ENCODE results near the gene MEGF8. TPM values are rescaled to one million over a fixed set of nuclear protein-coding genes. Genes with fewer than 3 reads are reported as not detected.

MEGF8 gene
- polyA plus RNA-seq, 3 donors: 6.8 to 30.4 (median 20.3) TPM

- no peak overlapping the region for H3K27ac ChIP-seq (ENCODE audit: low read depth, low read length)
Observed at GRCh38 chr19:42366673-42367072, 41.2 kb downstream of the MEGF8 start.

GRCh38 chr19:42367929-42368328 is 42.5 kb downstream of the MEGF8 start:
- H3K27ac ChIP-seq (ENCODE audit: low read depth, low read length): no peak overlapping the region
- 93 to 98% (median 94%) methylated on average over 4 of the region's 4 CpGs for WGBS, 3 donors

More at GRCh38 chr19:42366673-42367072, 41.2 kb downstream of the MEGF8 start:
- 76 to 79% (median 78%) methylated on average over 1 of the region's 1 CpG for WGBS, 3 donors

- WGBS, 3 donors: 94 to 97% (median 95%) methylated on average over 11 of the region's 11 CpGs
- no peak overlapping the region for H3K27ac ChIP-seq (ENCODE audit: low read depth, low read length)
Observed at GRCh38 chr19:42368360-42368759, 42.9 kb downstream of the MEGF8 start.

GRCh38 chr19:42368765-42369164 is 43.3 kb downstream of the MEGF8 start:
- whole genome bisulfite sequencing, 3 donors: 90 to 94% (median 92%) methylated on average over 15 of the region's 15 CpGs
- H3K27ac ChIP-seq (ENCODE audit: low read depth, low read length): no peak overlapping the region

- 93 to 95% (median 93%) methylated on average over 27 of the region's 27 CpGs for WGBS, 3 donors
- H3K27ac ChIP-seq (ENCODE audit: low read depth, low read length): no peak overlapping the region
Observed at GRCh38 chr19:42369433-42370067, 44.1 kb downstream of the MEGF8 start.

GRCh38 chr19:42370068-42370520 is 44.7 kb downstream of the MEGF8 start:
- 75 to 86% (median 81%) methylated on average over 9 of the region's 9 CpGs for WGBS, 3 donors
- no peak overlapping the region for H3K27ac ChIP-seq (ENCODE audit: low read depth, low read length)

- H3K27ac ChIP-seq (ENCODE audit: low read depth, low read length): no peak overlapping the region
- WGBS, 3 donors: 65 to 79% (median 74%) methylated on average over 9 to 12 of the region's 12 CpGs
Observed at GRCh38 chr19:42370626-42371175, 45.3 kb downstream of the MEGF8 start.

- H3K27ac ChIP-seq (ENCODE audit: low read depth, low read length): no peak overlapping the region
- WGBS, 3 donors: 91 to 97% (median 92%) methylated on average over 9 to 11 of the region's 11 CpGs
Observed at GRCh38 chr19:42374826-42375376, 49.5 kb downstream of the MEGF8 start.

- WGBS, 3 donors: 93 to 95% (median 94%) methylated on average over 47 to 54 of the region's 54 CpGs
- no peak overlapping the region for H3K27ac ChIP-seq (ENCODE audit: low read depth, low read length)
Observed at GRCh38 chr19:42375415-42376176, 50.2 kb downstream of the MEGF8 start.

GRCh38 chr19:42376177-42376555 is 50.7 kb downstream of the MEGF8 start:
- 96 to 97% (median 96%) methylated on average over 16 to 17 of the region's 17 CpGs for WGBS, 3 donors
- no peak overlapping the region for H3K27ac ChIP-seq (ENCODE audit: low read depth, low read length)

- 70 to 75% (median 73%) methylated on average over 17 of the region's 17 CpGs for WGBS, 3 donors
Observed at GRCh38 chr19:42378225-42379215, 53.1 kb downstream of the MEGF8 start.

GRCh38 chr19:42380155-42380554 is 54.7 kb downstream of the MEGF8 start:
- H3K27ac ChIP-seq (ENCODE audit: low read depth, low read length): no peak overlapping the region
- WGBS, 3 donors: 76 to 86% (median 78%) methylated on average over 6 of the region's 6 CpGs

More at GRCh38 chr19:42378225-42379215, 53.1 kb downstream of the MEGF8 start:
- no peak overlapping the region for H3K27ac ChIP-seq (ENCODE audit: low read depth, low read length)

GRCh38 chr19:42386974-42387707 is 61.7 kb downstream of the MEGF8 start:
- 2 to 4% (median 3%) methylated on average over 30 to 48 of the region's 48 CpGs for WGBS, 3 donors
- no peak overlapping the region for H3K27ac ChIP-seq (ENCODE audit: low read depth, low read length)

GRCh38 chr19:42388851-42389489 is 63.5 kb downstream of the MEGF8 start:
- H3K27ac ChIP-seq (ENCODE audit: low read depth, low read length): no peak overlapping the region
- WGBS, 3 donors: 71 to 78% (median 77%) methylated on average over 19 to 20 of the region's 20 CpGs

- no peak within 1 kb of the TSS for H3K27ac ChIP-seq (ENCODE audit: low read depth, low read length)
- WGBS, 3 donors: 43 to 63% (median 58%) methylated on average over 11 to 12 of the region's 12 CpGs
Observed at GRCh38 chr19:42389899-42390298, 64.5 kb downstream of the MEGF8 start, which contains the start of gene CNFN. Gene CNFN, minus strand, starts transcription at chr19:42390297. Its CDS starts 1,260 bp downstream, at chr19:42389037.

GRCh38 chr19:42392165-42392564 is 66.7 kb downstream of the MEGF8 start:
- 54 to 77% (median 75%) methylated on average over 4 of the region's 4 CpGs for WGBS, 3 donors
- H3K27ac ChIP-seq (ENCODE audit: low read depth, low read length): no peak overlapping the region

- H3K27ac ChIP-seq (ENCODE audit: low read depth, low read length): no peak overlapping the region
- 80 to 88% (median 86%) methylated on average over 8 of the region's 8 CpGs for WGBS, 3 donors
Observed at GRCh38 chr19:42394751-42395150, 69.3 kb downstream of the MEGF8 start.
